NCI-H82 (cell line): Measurements from ENCODE around the gene DOCK9.
"Not testable (repeated sequence)": the region's sequence is repeated elsewhere in the genome, so short reads cannot be mapped to it uniquely, and the experiment has no call there.

Source experiments
- DNase-seq: peaks from one replicate; lab custom pipeline; 2025; lab: John Stamatoyannopoulos, UW

Gene DOCK9

DNA sequence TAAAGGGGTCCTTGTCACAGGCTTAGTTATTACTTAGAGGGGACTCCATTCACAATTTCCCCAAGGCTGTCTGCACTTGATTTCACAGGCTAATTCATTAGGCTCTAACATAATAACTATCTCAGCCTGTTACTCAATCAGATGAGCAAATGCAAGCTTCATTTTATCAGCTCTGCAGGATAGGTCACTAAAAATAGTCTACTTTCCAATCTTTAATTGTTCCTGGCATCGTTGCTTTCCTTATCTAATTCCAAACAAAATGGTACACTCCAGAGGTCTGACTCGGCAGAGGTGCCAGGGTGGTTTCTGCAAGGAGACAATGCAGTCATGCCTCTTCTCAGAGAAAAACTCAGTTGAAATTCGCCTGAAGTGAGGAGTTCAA, 155.6 kb downstream of the DOCK9 start:
- no peak for DNase-seq

DNA sequence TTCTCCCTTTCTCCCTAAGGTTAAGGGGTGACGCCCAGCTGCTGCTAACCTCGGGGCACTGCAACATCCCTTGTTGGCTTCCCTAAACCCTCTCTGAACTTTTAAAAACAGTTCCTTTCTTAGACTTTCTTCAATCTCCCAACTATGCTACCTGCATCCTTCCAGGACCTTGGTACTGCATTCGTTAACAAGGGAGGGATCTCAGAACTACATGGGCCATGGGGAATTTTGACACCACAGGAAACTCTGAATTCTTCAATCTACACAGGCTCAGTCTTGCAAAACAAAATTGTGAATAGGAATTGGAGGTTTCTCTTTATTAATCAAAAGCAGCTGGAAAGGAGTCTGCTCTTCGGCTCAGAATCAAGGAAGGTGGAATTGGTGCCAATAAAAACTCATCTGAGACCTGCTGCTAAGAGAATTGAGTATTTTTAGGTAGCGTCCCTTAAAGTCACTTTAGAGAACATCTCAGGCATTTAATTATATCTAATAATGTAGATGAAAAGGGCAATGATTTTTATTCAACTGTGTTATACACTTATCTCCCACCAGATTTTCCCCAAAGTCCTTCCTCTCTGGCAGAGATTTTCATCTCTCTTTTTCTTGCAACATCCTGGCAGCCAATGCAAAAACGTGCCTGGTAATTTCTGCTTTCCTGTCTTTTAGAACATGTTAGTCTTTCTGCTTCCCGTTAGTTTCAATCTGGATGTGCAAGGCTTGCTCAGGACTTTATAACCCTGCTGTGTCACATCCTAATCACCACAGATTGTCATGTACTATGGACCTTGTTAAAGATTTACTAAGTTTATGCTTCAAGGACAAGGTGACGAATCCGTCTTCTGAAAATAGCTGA, 156.3 kb downstream of the DOCK9 start:
- no peak for DNase-seq

- no peak for DNase-seq
These were observed 157.0 kb downstream of the DOCK9 start for GRCh38 chr13:98820744-98821371.

DNA sequence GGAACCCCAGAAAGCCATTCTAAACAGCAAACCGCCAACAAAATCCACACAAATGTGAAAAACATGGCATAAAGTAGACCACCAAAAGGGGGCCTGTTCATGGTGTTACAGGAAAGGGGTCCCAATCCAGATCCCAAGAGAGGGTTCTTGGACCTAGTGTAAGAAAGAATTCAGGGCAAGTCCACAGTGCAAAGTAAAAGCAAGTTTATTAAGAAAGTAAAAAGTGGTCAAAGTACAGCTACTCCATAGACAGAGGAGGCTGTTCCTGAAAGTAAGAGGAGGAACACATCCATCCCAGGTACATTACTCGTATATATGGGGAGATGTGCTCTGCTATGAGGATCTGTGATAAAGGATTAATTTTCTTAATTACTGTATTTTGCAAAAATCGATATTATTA, 157.6 kb downstream of the DOCK9 start:
- no peak for DNase-seq

DNA sequence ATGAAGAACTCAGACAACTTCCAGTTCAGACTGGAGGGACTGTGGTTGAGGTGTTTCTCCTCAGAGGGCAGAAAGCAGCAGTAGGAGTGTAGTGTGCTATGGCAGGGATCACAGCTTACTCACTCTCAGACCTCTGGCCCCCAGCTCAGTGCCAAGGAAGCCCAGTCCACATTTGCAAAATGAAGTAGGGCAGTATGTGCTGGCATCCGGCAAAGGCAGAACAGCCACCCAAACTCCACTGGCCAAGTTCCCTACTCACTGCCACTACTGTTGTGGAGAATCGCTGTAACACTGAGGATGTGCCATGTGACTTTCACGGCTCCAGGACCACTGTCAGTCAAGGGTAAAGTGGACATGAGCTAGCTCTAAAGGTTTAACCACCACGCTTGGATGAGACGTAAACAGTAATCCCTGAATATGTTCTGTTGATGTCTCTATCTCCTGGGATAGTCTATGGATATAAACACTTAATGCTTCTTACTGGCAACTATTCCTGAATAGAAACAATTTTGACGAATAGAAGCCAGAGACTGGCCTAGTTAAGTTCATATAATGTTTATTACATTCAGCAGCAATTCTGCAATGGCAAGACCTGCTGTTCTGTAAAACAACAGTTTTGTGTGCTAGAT, 158.4 kb downstream of the DOCK9 start:
- DNase-seq: no peak

GRCh38 chr13:98816406-98816805, 161.5 kb downstream of the DOCK9 start:
- no peak for DNase-seq

- no peak for DNase-seq
These were observed 163.9 kb downstream of the DOCK9 start for GRCh38 chr13:98813993-98814392.

DNA sequence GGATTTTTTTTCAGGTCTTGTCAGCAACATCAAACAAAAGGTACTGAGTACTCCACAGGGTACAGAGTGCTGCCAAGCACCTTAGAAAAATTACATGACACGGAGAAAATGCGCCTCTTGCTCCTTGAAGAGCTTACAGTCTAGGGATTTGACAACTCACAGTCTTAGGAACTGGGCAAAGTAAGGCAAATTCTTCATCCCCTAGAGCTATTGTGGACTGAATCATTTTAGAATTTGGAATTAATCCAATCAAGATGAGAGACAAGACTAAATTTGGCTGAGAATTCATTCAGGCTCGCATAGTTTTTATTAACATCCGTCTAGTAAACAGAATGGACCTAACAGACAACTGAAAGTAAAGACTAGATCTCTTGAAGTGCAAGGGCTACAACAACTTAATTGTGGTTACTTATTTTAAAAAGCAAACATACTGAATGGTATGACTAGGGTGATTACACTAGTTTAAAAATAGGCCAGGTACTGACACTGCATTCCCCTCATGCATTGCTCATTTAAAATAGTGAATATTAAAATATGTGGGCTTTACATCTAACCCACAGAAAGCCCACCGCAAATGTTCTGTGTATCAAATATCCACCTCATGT, 165.6 kb downstream of the DOCK9 start:
- not testable (repeated sequence) for DNase-seq

DNA sequence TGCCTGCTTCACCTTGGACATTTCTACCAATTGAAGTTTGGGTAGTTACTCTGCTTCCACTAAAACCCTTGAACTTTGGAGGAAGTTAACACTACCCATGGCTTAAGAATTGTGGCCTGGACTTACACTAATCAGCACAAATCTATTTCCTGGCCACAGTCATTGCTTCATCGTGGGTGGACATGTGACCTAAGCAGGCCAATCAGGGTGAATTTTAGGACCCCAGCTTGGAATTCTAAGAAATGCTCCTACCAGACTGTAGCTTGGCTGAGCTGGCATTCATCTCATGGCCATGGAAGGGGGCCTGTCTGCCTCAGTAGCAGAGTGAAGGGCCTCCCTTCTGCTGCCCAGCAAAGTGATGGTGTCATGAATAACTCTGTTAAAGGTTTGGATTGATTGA, 167.1 kb downstream of the DOCK9 start:
- DNase-seq: no peak

GRCh38 chr13:98809345-98809777, 168.5 kb downstream of the DOCK9 start:
- DNase-seq: no peak

- no peak for DNase-seq
These were observed 170.1 kb downstream of the DOCK9 start for GRCh38 chr13:98807774-98808173.

DNA sequence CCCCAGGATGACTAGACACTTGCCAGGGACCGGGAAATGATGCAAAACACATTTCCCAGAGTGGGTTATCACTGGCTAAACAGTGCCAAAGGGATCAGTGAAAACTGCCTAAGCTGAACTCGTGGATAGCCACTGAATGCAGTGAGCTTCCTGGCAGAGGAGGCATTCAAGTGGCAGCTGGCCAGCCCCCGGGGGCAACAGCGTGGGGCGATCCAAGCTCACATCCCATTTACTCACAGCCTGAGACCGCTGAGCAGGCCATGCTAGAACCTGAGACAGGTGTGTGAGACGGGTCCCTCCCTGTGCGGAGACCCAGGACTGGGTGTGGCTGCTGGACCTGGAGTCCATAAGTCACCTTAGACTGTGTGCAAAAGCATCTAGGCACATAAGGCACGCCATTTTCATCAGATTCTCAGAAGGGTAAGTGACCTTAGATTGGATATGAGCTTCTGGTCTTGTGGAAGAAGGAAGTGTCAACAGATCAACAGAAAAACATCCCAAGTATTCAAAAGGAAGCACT, 173.5 kb downstream of the DOCK9 start:
- no peak for DNase-seq

DNA sequence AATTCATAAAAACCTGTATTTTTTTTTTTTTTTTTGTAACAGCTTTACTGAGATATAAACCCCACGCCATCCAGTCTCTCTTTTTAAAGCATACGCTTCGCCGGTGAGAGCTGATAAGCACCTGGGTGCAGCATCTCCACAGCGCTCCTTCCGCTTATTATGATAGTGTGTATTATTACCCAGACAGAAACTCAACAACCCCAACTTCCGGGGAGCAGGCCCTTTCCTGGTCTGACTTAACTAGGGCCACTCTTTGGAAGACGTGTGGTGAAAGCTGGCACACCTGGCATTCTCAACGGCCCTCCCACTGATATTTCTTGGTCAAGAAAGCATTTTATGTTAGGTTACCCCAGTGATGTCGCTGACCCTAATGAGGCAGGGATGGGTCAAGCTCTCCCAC, 173.9 kb downstream of the DOCK9 start:
- no peak for DNase-seq

DNA sequence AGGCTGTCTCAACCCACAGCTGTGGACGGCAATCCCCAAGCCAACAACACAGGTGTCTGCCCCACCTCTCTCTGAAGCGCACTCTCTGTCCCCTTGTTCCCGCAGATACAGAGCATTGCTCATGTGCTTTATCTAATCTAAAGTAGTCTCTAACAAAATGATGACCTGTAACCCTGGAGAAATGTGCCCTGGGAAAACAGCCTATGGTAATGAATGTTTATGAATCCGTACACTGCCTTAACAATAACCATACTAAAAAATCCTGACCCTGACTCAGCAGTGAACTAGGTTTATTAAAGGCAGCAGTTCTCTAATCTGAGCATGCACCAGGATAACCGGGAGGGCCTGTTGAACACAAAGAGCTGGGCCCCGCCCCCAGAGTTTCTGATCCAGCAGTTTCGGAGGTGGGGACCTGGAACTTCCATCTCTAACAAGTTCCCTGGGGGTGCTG, 174.7 kb downstream of the DOCK9 start:
- peak; percentile 19 for DNase-seq

GRCh38 chr13:98802559-98802958, 175.3 kb downstream of the DOCK9 start:
- no peak for DNase-seq

- DNase-seq: no peak
These were observed 176.0 kb downstream of the DOCK9 start for GRCh38 chr13:98801626-98802418.

- DNase-seq: no peak
These were observed 177.8 kb downstream of the DOCK9 start for GRCh38 chr13:98800078-98800477.

DNA sequence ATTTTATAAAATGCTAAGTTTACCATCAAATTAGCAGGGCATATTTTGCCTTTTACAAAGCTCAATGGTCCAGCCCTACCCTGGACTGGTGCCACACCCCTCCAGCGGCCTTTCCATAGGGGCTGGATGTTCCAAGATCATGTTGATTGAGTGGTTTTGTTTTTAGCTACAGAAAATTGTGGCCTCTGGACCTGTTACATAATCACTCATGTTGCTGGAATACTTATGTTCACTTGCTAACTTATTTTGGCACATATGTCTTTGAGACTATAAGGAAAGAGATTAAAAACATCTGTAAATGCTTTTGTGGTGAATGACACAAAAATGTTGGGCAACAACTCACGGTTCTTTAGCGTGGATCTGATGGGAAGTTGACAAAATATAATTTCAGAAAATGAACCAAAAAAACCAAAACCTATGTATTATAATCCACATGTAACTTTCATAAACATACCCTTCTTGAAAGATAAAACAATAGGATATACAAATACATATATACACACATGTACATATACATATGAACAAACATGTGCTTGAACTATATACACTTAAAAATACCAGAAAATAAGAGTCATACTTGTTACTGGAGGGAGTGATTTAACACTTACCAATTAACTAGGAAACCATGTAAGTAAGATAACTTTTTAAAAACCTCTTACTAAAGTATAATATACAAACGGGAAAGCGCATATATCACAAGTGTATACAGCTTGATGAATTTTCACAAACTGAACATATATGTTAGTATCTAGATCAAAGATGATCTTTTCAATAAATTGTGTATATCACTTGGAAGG, 178.8 kb downstream of the DOCK9 start:
- DNase-seq: no peak

DNA sequence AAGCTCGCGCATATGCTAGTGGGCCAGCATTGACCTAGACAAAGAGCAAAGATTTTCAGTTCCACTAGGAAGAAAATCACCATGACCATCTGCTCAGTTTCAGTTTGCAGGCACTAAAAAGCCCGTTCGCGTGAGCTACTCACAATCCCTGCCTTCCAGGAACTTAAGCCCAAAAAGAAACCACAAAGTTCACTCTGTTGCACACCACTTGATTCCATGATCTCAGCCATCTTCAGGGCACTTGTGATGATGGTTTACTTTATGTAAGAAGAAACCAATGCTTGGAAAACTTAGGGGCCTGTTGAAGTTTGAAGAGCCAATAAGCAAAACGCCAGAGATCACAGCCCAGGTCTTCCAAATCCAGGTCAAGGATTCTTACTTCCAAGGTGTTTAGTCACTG, 180.4 kb downstream of the DOCK9 start:
- no peak for DNase-seq

- DNase-seq: no peak
These were observed 181.1 kb downstream of the DOCK9 start for GRCh38 chr13:98796798-98797197.

- no peak for DNase-seq
These were observed 181.7 kb downstream of the DOCK9 start for GRCh38 chr13:98796191-98796590.
